Activated CD4-positive, alpha-beta memory T cell treated with anti-CD3 and anti-CD28 coated beads for 36 hours (primary cell): ENCODE results near the gene RELN. TPM values are rescaled to one million over a fixed set of nuclear protein-coding genes. Genes with fewer than 3 reads are reported as not detected.
"Not testable (repeated sequence)": the region's sequence is repeated elsewhere in the genome, so short reads cannot be mapped to it uniquely, and the experiment has no call there.

Experiments used
- CTCF ChIA-PET: fragments of 350-600 bp; sonication (Branson Sonifier 250); formaldehyde crosslinking; loops from one replicate; lab custom pipeline; 2021; ENCODE audit warnings: antibody characterized with exemption, inconsistent platforms; lab: Charles Lee
- POLR2A ChIA-PET: fragments of 350-600 bp; sonication (Branson Sonifier 250); formaldehyde crosslinking; loops from one replicate; lab custom pipeline; 2021; ENCODE audit warnings: antibody characterized with exemption; lab: Charles Lee
- DNase-seq: peaks from one replicate; pipeline ENCODE4 v3.0.0-alpha.2; 2020
- H3K27ac Mint-ChIP-seq: one replicate; pipeline ENCODE4 v1.8.0; 2021; ENCODE audit warnings: mixed read lengths
- H3K27me3 Mint-ChIP-seq: one replicate; pipeline ENCODE4 v1.8.0; 2021; ENCODE audit warnings: mixed read lengths
- H3K36me3 Mint-ChIP-seq: one replicate; pipeline ENCODE4 v1.8.0; 2021; ENCODE audit warnings: mixed read lengths
- H3K4me1 Mint-ChIP-seq: one replicate; pipeline ENCODE4 v1.8.0; 2021; ENCODE audit warnings: low read depth, mixed read lengths
- H3K4me3 Mint-ChIP-seq: one replicate; pipeline ENCODE4 v1.8.0; 2021; ENCODE audit warnings: mild to moderate bottlenecking, mixed read lengths
- H3K9me3 Mint-ChIP-seq: one replicate; pipeline ENCODE4 v1.8.0; 2021; ENCODE audit warnings: mixed read lengths
- intact Hi-C: fragments of 100-400 bp; cut with micrococcal nuclease; formaldehyde crosslinking; loops from one replicate; pipeline ENCODE4 v1.15.1; 2023
- total RNA-seq, 2 experiments: library from RNA; stranded (reverse); gene quantifications; one replicate each; pipeline ENCODE4 v1.2.3, GENCODE V29; 2021

Gene RELN
- total RNA-seq, 2 experiments from 2014 or later = not detected

DNA sequence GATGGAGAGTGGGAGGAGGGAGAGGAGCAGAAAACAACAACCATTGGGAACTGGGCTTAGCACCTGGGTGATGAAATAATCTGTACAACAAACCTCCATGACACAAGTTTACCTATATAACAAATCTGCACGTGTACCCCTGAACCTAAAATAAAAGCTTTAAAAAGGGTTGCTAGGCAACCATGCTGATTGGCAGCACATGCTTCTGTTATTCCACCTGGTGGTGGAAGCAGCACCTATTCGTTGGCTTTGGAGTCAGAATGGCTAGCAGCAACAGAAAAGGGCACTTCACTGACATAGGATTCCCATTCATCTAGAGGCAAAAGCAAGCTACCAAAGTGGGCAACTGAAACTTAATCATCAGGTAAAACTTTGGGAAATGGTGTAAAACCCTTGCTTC lies 57.1 kb downstream of the RELN start:
- Mint-ChIP-seq H3K27ac (no peak overlapping the region), H3K4me1 (no peaks in the 10 kb centered on the region), H3K4me3 (no peak overlapping the region), H3K27me3 (peaks cover 2% of the 10 kb centered on the region), H3K9me3 (no peaks in the 10 kb centered on the region), H3K36me3 (no peaks in the 10 kb centered on the region)
- intact Hi-C loops = no loop called here
- POLR2A ChIA-PET = no interaction called here
- CTCF ChIA-PET = interaction anchor here (0.9 kb wide), 1 partner anchor 55 kb away, joined by 3 read pairs; no protein-coding TSS in a partner anchor
- DNase-seq = no peak

DNA sequence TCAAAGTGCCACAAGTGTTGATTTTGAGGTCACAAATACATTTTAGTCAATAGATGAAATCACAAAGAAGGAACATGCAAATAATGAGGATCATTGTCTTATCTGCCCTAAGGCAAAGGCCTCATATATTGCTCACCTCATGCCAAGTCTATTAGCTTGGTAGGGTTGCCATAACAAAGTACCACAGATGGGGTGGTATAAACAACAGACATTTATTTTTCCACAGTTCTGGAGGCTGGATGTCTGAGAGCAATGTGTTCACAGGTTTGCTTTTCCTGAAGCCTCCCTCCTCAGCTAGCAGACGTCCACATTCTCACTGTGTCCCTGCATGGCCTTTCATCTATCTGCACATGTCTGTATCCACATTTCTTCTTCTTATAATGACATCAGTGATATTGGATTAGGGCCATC lies 59.6 kb downstream of the RELN start:
- no peaks in the 10 kb centered on the region for H3K9me3 Mint-ChIP-seq
- no peaks in the 10 kb centered on the region for H3K4me1 Mint-ChIP-seq
- ChIA-PET POLR2A (no interaction called here), CTCF (no interaction called here)
- H3K27ac Mint-ChIP-seq = no peak overlapping the region
- H3K27me3 Mint-ChIP-seq = no peaks in the 10 kb centered on the region
- intact Hi-C loops = no loop called here
- no peak for DNase-seq
- no peaks in the 10 kb centered on the region for H3K36me3 Mint-ChIP-seq
- no peak overlapping the region for H3K4me3 Mint-ChIP-seq

GRCh38 chr7:103928581-103928980 lies 60.9 kb downstream of the RELN start:
- Mint-ChIP-seq H3K27ac (no peak overlapping the region), H3K4me3 (no peak overlapping the region), H3K9me3 (no peaks in the 10 kb centered on the region), H3K36me3 (no peaks in the 10 kb centered on the region), H3K4me1 (no peaks in the 10 kb centered on the region), H3K27me3 (no peaks in the 10 kb centered on the region)
- ChIA-PET POLR2A (no interaction called here), CTCF (no interaction called here)
- DNase-seq = no peak
- intact Hi-C loops = no loop called here

GRCh38 chr7:103924184-103924583 lies 65.3 kb downstream of the RELN start:
- Mint-ChIP-seq H3K27ac (no peak overlapping the region), H3K4me1 (no peaks in the 10 kb centered on the region), H3K4me3 (no peak overlapping the region), H3K27me3 (peaks cover 5% of the 10 kb centered on the region), H3K9me3 (no peaks in the 10 kb centered on the region), H3K36me3 (no peaks in the 10 kb centered on the region)
- intact Hi-C loops = no loop called here
- ChIA-PET CTCF (no interaction called here), POLR2A (no interaction called here)
- DNase-seq = no peak

DNA sequence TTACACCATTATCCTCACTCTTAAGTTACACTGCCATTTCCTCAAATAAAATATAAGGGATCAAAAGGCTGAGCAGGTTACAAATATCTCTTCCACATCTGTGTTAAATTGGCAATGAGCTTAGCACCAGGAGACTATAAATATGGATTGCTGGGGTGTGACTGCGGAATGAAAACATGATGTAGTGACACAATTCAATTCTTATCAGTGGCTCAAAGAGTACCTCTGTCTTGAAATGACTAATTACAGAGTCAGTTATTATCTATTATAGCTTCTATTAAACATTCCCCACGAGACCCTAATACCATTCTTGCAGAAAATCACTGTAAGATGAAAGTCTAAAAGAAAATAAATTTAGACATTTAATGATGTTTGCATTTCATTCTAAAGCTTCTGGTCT lies 67.1 kb downstream of the RELN start:
- no peak for DNase-seq
- ChIA-PET CTCF (no interaction called here), POLR2A (no interaction called here)
- no peaks in the 10 kb centered on the region for H3K4me1 Mint-ChIP-seq
- no peak overlapping the region for H3K4me3 Mint-ChIP-seq
- no peak overlapping the region for H3K27ac Mint-ChIP-seq
- H3K27me3 Mint-ChIP-seq = peaks cover 8% of the 10 kb centered on the region
- intact Hi-C loops = no loop called here
- no peaks in the 10 kb centered on the region for H3K36me3 Mint-ChIP-seq
- no peaks in the 10 kb centered on the region for H3K9me3 Mint-ChIP-seq

GRCh38 chr7:103921692-103922091 lies 67.8 kb downstream of the RELN start:
- no peak overlapping the region for H3K27ac Mint-ChIP-seq
- H3K27me3 Mint-ChIP-seq = peaks cover 8% of the 10 kb centered on the region
- intact Hi-C loops = no loop called here
- no peaks in the 10 kb centered on the region for H3K36me3 Mint-ChIP-seq
- no peaks in the 10 kb centered on the region for H3K4me1 Mint-ChIP-seq
- no peaks in the 10 kb centered on the region for H3K9me3 Mint-ChIP-seq
- CTCF ChIA-PET = no interaction called here
- DNase-seq = no peak
- H3K4me3 Mint-ChIP-seq = no peak overlapping the region
- POLR2A ChIA-PET = no interaction called here

GRCh38 chr7:103919272-103919868 lies 70.1 kb downstream of the RELN start:
- POLR2A ChIA-PET = no interaction called here
- CTCF ChIA-PET = no interaction called here
- intact Hi-C loops = no loop called here
- H3K9me3 Mint-ChIP-seq = no peaks in the 10 kb centered on the region
- H3K36me3 Mint-ChIP-seq = no peaks in the 10 kb centered on the region
- peaks cover 8% of the 10 kb centered on the region for H3K27me3 Mint-ChIP-seq
- no peak overlapping the region for H3K27ac Mint-ChIP-seq
- no peak for DNase-seq
- no peak overlapping the region for H3K4me3 Mint-ChIP-seq
- H3K4me1 Mint-ChIP-seq = no peaks in the 10 kb centered on the region

DNA sequence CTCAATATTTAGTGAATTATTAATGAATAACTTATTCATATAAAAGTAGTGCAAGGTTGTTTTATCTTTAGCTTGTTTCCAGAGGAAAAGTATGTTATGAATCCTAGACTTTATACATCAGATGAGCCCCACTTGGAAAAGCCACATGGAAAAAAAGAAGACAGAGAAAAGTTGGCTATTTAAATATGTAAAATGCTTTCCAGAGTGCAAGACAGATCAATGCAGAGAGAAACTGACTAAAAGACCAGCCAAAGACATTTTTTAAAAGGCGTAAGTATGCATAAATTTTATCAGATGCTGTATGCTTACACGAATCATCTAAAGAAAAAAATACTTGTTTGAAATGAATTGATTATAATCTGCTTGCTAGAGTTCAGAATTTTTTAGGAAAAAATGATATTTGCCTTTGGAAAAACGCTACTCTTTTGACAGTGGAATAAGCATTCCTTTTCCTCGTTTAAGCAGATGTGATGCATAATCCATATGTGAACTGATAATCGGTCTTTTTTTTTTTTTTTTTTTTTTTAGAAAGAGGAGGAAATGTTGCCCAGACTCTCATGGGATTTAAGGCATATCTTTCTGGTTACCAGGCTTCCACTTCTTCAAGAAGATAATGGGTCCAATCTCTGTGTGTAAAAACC lies 70.7 kb downstream of the RELN start:
- Mint-ChIP-seq H3K4me1 (no peaks in the 10 kb centered on the region), H3K27ac (no peak overlapping the region), H3K36me3 (no peaks in the 10 kb centered on the region), H3K4me3 (no peak overlapping the region), H3K27me3 (peaks cover 8% of the 10 kb centered on the region), H3K9me3 (no peaks in the 10 kb centered on the region)
- intact Hi-C loops = no loop called here
- ChIA-PET CTCF (no interaction called here), POLR2A (no interaction called here)
- DNase-seq = no peak

GRCh38 chr7:103915680-103916357 lies 73.6 kb downstream of the RELN start:
- no peak overlapping the region for H3K4me3 Mint-ChIP-seq
- H3K36me3 Mint-ChIP-seq = no peaks in the 10 kb centered on the region
- H3K9me3 Mint-ChIP-seq = no peaks in the 10 kb centered on the region
- no peaks in the 10 kb centered on the region for H3K4me1 Mint-ChIP-seq
- peaks cover 4% of the 10 kb centered on the region for H3K27me3 Mint-ChIP-seq
- ChIA-PET POLR2A (no interaction called here), CTCF (no interaction called here)
- no peak overlapping the region for H3K27ac Mint-ChIP-seq
- DNase-seq = peak; percentile 10
- intact Hi-C loops = no loop called here

- no peak overlapping the region for H3K4me3 Mint-ChIP-seq
- POLR2A ChIA-PET = no interaction called here
- H3K27ac Mint-ChIP-seq = no peak overlapping the region
- CTCF ChIA-PET = no interaction called here
- H3K36me3 Mint-ChIP-seq = no peaks in the 10 kb centered on the region
- peaks cover 3% of the 10 kb centered on the region for H3K27me3 Mint-ChIP-seq
- no peaks in the 10 kb centered on the region for H3K4me1 Mint-ChIP-seq
- H3K9me3 Mint-ChIP-seq = no peaks in the 10 kb centered on the region
- DNase-seq = no peak
- intact Hi-C loops = no loop called here
Measured at GRCh38 chr7:103914147-103914899, 75.1 kb downstream of the RELN start.

DNA sequence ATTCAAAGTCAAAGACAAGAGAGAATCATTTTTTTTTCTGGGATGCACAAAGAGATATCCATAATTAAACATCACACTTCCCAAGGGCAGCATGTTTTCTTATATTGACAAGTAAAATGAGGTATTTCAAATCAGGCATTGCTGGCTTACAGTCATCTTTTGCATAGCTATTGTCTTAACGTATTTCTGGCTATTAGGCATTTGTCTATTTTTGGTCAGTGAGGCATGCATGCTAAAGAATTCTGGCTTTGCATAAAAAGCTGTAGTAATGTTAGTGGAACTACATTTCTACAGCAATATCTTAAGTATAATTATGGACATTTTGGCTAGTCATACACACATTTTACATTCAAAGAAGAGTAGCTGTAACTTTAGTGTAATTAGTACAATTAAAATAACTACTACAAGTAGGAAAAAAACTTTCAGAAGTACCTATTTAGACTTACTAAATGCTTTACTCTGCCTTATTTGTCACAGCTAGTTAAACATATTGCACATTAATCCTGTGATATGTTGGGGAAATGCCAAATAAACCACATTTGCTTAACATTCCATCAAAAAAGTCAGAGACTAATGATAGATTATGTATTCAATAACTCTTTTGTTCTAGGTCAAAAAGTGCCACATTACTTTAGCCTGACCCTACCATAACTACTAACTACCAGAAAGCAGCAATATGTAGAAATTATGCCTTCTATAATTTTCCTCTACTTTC lies 76.4 kb downstream of the RELN start:
- H3K36me3 Mint-ChIP-seq = no peaks in the 10 kb centered on the region
- ChIA-PET POLR2A (no interaction called here), CTCF (no interaction called here)
- intact Hi-C loops = no loop called here
- DNase-seq = no peak
- no peaks in the 10 kb centered on the region for H3K9me3 Mint-ChIP-seq
- H3K4me1 Mint-ChIP-seq = no peaks in the 10 kb centered on the region
- peaks cover 2% of the 10 kb centered on the region for H3K27me3 Mint-ChIP-seq
- H3K4me3 Mint-ChIP-seq = no peak overlapping the region
- H3K27ac Mint-ChIP-seq = no peak overlapping the region

DNA sequence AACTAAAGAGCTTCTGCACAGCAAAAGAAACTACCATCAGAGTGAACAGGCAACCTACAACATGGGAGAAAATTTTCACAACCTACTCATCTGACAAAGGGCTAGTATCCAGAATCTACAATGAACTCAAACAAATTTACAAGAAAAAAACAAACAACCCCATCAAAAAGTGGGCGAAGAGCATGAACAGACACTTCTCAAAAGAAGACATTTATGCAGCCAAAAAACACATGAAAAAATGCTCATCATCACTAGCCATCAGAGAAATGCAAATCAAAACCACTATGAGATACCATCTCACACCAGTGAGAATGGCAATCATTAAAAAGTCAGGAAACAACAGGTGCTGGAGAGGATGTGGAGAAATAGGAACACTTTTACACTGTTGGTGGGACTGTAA lies 78.4 kb downstream of the RELN start:
- CTCF ChIA-PET, H3K27me3 Mint-ChIP-seq, H3K36me3 Mint-ChIP-seq, DNase-seq, H3K4me3 Mint-ChIP-seq, intact Hi-C loops, H3K27ac Mint-ChIP-seq, H3K9me3 Mint-ChIP-seq, POLR2A ChIA-PET, H3K4me1 Mint-ChIP-seq: not testable (repeated sequence)
